GM21381 (cell line): Measurements from ENCODE around the gene FRMPD2.
"Not testable (repeated sequence)": the region's sequence is repeated elsewhere in the genome, so short reads cannot be mapped to it uniquely, and the experiment has no call there.

Experiments used
- ATAC-seq: cut with Tn5 transposase; IDR thresholded peaks from one replicate; pipeline ENCODE4 v1.9.1; 2021; ENCODE audit warnings: mild to moderate bottlenecking, moderate library complexity; ENCODE audit not compliant: unreplicated experiment

Gene FRMPD2

DNA sequence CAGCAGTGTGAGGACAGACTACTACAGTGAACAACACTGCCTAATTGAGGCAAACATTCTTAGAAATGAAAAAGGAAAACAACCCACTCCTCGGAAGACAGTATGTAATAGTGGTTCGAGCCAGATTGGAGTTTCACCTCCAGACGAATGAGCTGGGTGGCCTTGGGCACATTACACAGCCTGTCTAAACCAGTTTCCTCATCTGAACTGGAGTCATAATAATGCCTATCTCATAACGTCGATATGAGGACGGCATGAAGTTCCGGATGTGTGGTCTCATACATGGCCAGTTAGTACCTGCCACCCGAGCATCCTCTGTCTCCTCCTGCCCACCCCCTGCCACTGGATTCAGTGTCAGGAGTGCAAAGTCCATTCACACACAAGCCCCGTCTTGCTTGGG, 15.8 kb upstream of the FRMPD2 start:
- no peak for ATAC-seq

DNA sequence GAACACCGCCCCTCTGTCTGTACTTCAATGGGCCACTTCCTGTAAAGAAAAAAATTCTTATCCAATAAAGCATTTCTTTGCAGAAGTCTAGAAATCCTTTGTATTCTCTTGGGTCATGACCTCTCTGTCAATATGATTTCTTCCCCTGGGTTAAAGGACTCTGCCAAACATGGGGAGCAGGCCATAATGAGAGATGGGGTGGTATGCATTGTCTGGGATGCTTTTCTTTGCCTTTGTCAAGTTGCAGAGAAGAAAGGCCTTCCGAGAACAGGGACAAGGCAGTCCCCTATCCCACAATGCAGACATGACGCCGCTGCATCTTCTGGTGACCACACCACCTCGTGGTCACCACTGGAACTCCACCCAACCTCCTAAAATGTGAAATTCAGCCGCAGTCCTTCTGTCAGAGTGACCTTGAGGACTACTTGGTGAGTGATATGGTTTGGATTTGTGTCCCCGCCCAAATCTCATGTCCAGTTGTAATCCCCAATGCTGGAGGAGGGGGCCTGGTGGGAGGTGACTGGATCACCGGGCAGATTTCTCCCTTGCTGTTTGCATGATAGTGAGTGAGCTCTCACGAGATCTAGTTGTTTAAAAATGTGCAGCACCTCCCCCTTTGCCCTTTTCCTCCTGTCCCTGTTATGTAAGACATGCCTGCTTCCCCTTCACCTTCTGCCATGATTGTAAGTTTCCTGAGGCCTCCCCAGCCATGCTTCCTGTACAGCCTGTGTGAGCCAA, 15.2 kb upstream of the FRMPD2 start:
- peak; percentile 39 for ATAC-seq

DNA sequence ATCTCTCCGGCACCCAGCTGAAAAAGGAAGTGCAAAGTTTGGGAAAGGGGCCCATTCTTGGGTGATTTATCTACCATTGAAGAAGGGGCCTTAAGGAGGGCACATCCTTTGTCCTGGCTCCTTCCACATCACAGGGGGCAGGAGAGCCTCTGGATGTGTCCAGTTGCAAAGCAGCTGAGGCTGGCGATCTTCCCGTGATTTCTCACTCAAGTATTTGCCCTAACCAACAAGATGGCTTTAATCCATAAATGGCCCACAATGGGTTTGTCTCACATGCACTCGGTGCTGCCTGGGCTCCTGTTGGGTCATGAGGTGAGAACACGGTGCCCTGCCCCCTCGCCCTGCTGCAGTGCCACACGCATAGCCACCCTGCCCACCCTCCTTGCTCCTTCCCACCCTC, 14.2 kb upstream of the FRMPD2 start:
- no peak for ATAC-seq

DNA sequence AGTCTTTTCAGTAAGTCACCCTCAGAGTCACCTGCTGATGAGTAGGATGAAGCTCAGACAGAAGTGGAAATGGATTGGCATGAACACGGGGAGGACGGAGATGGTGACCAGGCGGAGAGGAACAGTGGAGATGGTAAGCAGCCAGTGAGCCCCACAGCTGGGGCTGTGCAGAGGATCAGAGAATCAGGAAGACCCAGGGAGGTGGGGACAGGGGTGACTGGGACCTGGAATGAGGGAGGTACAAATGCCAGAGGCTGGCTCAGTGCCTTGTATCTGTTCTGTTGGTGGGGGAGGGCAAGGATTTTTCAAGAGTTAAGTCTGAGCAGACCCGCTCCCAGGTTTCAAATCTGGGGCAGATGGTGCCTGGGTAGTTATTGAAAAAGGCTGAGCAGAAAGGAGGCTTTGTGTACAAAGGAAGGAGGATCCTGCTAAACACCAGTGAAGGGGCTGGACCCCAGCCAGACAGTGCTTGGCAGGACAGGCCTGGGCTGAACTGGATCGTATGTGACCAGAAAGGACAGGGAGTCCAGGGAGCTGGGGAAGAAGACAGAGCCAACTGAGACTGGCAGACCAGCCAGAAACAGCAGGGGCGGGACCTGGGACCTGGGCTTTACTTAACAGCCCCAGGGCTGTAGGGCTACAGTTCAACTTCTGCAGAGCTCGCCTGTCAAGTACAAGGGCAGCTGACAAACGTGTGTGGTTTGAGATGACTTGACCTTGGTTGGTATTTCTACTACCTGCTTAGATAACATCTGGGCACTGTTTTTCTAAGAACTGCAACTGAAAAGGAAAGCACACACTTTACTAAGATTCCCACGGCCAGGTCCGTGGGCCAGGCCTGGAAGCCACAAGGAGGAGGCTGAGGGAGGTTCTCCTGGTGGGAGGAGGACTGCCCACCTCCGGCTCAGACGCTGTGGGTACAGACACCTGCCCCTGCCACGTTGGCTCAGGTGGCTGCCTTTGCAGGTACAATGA, 13.2 kb upstream of the FRMPD2 start:
- ATAC-seq = peak; percentile 54

DNA sequence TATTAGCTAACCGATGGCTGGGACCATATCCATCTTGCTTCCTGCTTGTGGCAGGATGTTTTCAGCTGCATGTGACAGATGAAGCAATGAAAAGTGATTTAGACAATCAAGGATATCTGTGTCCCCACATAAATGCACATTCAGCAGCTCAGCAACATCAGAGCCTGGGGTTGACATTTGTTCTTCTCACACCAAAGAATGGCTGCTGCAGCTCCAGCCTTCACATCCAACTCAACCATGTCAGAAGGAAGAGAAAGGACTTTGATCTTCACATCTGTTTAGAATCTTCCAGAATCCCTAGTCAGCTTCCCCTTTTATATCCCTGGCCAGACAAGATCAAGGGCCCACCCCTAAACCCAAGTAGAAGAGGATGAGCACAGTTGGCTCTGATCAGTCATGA, 11.9 kb upstream of the FRMPD2 start:
- no peak for ATAC-seq

DNA sequence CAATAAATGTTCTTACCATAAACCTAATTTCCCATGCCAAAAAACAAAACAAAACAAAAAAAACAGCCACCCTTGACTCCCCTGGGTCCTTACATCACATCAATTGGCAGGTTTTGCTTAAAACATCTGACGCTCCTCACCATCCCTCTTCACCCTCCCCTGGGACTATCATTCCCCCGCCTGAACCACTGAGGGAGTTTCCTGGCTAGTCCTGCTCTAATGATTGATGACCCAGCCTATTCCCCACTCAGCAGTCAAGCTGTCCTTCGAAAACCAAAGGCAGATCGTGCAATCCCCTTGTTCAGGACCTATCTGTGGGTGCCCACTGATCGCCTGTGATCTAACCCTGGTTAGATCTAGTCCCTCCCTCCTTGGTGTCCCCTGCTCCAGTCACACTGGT, 11.2 kb upstream of the FRMPD2 start:
- ATAC-seq = no peak

DNA sequence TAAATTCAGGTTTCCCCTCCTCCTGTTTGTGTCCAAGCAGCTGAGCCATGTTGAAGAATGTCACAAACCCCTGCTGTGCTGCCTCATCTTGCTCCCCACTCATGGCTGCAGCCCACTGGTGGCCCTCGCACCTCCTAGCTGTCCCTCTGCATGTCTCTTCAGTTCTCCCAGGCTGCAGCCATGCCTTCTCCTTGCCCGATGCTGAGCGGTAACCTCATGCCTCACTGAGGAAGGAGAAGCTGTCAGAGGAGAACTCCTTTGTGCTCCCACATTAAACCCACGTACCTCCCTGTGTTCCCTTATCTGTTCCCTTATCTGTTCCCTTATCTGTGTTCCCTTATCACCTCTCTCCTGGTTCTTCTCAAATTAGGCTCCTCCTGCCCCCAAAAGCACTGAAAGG, 10.3 kb upstream of the FRMPD2 start:
- ATAC-seq = no peak

DNA sequence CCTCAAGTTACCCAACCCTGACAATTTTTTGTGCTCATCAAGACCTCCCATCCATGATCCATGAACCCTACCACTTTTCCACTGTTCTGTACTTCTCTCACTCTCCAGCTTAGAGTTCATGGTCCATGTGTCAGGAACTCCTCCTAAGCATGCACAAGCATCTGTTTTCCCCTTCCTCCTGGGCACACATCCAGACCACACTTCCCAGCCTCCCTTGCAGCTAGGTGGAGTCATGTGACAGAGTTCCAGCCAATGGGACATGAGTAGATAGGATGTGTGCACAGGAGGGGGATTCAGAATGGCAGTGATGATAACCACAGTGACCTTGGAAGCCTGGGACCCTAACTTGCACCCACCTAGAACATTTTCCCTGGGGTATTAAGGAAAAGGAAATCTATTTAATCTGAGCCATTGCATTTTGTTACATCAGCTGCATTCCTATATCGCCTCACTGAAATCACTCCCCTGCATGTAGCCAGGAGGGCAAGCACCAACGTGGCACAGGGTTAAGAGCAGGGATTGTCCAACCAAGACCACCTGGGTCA, 9.6 kb upstream of the FRMPD2 start:
- no peak for ATAC-seq

DNA sequence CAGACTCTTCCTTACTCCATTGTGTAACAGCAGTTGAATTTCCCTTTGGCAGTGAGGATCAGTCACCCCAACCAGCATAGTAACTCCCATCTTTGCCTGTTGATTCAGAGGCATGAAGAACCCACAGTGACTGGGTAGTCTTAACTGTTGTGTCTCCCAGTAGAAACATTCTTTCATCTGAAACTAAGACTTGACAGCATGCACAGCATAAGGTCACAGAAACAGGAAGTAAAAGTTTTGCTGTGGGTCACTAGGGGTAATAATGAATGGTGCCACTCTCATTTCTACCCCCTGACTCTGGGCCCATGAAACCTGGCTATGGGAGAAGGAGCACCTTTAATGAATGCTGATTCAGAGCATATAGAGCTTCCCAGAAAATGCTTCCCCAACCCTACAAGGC, 8.3 kb upstream of the FRMPD2 start:
- ATAC-seq = peak; percentile 57

DNA sequence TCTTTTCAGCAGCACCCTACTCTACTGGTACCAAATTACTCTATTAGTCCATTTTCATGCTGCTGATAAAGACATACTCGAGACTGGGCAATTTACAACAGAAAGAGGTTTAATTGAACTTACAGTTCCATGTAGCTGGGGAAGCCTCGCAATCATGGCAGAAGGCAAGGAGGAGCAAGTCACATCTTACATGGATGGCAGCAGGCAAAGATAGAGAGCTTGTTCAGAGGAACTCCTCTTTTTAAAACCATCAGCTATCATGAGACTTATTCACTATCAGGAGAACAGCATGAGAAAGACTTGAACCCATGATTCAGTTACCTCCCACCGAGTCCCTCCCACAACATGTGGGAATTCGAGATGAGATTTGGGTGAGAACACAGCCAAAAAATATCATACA, 7.2 kb upstream of the FRMPD2 start:
- not testable (repeated sequence) for ATAC-seq

DNA sequence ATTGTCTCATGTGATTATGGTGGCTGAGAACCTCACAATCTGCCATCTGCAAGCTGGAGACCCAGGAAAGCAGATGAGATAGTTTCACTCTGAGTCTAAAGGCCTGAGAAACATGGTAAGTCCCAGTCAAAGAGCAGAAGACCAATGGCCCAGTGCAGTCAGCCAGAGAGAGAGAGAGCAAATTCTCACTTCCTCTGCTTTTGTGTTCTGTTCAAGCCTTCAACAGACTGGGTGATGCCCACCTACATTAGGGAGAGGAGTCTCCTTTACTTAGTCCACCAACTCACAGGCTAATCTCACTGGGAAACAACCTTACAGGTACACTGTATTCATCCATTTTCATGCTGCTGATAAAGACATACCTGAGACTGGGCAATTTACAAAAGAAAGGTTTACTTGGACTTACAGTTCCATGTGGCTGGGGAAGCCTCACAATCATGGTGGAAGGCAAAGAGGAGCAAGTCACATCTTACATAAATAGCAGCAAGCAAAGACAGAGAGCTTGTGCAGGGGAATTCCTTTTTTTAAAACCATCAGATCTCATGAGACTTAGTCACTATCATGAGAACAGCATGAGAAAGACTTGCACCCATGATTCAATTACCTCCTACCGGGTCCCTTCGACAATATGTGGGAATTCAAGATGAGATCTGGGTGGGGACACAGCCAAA, 4.7 kb upstream of the FRMPD2 start:
- peak; percentile 74 for ATAC-seq

DNA sequence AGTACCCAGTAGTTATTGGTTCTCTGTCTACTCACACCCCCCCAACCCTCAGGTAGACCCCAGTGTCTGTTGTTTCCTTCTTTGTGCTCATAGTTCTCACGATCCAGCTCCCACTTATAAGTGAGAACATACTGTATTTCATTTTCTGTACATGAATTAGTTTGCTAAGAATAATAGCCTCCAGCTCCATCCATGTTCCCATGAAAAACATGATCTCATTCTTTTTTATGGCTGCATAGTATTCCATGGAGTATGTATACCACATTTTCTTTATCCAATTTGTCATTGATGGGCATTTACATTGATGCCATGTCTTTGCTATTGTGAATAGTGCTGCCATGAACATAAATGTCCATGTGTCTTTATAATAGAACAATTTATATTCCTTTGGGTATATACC, 2.6 kb upstream of the FRMPD2 start:
- ATAC-seq = no peak

DNA sequence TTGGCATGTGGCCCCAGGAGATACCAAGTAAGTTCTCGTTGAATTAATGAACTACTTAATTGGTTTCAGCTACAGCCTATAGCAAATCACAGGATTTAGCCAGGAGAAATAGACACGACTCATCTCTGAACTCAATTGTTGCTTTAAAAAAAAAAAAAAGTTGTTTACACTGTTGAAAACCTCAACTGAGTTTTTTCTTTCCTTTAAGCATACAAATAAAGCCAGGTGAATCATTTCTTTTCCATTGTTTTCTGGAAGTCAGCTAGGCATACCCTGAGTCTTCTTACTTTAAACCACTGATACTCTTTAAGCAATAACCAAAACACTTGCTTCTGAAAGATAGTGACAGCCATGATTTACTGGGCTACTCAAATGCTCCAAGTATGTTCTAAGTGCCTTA, 755 bp downstream of the FRMPD2 start:
- no peak for ATAC-seq

DNA sequence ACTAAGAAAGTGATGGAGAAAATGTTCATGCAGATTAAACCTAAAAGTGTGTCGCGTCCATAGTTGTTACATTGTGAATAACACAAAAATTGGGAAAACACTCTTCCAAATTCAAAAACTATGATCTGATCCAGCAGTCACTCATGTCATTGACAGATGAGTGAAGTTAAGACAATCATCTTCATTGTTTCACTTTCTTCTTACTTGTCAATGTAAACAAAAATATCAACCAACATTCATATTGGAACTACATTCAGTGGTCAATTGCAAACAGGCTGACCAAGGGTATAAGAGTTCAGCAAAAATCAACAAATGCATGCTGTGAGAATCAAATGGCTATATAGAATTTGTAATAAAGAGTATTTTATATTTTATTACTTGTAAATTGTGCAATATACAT, 1.8 kb downstream of the FRMPD2 start:
- no peak for ATAC-seq

DNA sequence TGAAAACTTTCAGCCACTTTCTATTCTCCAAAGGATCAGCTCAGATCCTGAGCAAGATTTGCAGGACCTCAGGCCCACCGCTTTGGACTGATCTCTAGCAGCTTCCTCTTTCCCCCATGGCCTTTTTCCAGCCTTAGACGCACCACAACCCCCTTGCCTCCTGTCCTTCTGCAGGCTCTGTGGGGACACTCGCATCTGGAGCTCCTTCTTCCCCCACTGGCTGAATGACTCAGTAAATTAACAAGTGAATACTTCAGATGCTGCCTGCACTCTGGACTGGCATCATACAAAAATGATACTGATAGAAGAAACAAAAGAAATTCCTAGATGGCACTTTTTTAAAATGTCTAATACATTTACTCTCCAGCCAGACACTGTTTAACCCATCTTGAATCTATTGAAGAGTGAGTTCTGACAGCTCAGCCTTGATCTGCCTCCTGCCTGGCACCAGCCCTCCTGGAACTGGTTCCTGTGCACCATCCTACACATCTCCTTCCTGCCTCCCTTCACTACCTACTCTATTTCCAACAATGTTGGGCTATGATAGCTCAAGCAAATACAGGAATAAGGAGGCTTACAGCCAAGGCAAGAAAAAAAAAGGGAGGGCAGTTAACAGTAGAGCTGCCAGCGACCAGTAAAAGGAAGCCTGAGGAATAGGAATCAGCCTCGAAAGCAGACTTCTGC, 3.3 kb downstream of the FRMPD2 start:
- no peak for ATAC-seq

DNA sequence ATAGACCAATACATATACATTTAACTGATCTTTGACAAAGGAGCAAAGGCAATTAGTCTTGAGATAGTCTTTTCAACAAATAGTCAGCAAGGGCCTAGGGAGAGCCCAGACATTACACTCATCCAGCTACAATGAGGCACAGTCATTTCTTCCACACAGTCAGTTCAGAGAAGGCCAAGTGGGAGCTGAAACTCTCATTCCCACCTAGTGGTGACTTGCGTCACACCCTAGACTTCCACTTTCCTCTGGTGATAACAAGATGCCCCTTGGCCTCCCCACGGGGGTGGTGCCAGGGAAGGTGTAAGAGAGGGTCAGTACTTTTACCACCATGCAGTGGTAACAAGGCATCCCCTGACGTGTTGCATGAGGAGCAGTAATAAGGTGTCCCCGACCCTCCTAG, 8.0 kb downstream of the FRMPD2 start:
- ATAC-seq = no peak

DNA sequence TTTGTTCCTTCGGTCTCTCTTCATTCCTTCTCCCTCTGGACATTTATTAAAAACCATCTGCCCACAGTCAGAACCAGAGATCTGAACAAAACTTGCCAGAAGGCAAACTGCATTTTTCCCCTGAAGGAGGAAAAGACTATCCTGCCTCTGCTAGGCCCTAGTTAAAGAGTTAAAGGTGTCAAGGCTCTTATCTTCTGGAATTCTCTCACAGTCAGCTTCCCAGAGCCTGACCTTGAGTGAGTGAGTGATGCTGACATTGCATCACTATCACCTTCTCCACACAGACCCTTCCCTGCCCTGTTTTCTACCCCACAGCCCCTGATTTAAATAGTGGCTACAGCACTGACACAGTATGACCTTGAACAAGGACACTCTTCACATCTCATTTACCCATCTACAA, 16.4 kb downstream of the FRMPD2 start:
- no peak for ATAC-seq

DNA sequence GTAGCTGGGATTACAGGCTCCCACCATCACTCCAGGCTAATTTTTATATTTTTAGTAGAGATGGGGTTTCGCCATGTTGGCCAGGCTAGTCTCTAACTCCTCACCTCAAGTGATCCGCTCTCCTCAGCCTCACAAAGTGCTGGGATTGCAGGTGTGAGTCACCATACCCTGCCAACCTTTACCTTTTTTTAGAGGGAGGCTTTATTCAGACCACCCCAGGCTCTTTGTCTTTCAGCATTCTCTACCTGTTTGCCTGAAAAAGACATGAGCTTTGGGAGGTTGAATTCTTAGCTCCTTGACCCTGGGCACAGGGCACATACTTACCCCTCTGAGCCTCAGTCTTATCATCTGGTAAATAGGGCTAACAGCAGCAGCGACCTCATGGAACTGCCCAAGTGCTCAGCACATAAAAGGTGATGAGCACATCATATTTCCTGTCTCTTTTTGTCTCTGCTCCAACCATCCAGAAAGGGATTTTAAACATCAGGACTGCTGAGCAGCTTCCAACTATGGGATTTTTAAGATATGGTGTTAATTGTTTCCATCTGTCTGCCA, 17.0 kb downstream of the FRMPD2 start:
- no peak for ATAC-seq

DNA sequence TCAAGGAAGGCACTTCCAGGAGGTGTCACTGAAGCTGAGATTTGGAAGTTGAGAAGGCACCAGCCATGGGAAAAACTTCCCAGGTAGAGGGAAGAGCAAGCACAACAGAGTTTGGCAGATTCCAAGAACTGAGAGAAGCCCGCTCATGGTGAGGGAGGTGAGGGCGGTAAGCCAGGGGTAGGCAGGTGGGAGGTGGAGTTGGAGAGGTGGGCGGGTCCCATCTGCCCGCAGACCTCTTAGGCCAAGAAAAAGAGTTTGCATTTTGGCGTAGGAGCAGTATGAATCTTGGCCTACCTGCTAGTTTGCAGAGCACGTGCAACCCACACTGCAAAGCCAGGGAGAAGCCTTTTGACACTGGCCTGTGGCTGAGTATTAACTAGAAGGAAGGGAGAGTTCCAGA, 18.8 kb downstream of the FRMPD2 start:
- no peak for ATAC-seq

DNA sequence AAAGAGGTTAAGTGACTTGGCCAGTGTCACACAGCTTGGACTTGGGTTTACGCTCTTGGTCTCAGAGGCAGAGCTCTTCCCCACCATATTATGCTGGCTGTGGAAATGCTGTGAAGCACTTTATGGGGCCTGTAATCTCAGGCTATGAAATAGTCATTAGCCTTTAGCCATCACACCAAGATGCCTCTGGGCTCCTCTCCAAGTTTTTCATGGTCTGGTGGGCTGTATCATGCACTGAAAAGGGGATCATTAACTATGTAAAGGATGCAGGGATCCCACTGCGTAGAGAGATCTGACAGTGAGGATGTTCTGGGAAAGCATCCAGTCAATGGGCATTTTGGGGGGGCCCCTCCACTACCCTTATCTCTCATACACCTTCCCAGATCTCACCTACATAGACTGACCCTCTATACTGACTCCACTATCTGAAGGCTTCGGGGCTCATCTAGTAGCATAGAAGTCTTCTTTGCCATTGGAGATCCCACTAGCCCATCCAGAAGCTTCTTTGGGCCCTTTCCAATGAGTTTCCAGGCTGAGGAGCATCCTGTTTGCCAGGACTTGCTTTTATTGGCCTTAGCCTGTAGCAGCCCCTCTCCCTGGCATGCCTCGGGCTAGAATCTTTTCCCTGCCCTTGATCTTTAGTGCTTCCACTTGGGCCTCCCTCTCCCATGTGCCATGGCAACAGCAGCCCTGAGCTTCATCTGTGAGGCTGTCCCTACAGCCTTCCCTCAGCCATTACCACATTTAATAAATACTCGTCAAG, 19.6 kb downstream of the FRMPD2 start:
- ATAC-seq = no peak
